HepG2 (cell line): ENCODE results near the gene TMEM198. TPM values are rescaled to one million over a fixed set of nuclear protein-coding genes. Genes with fewer than 3 reads are reported as not detected.

Experiments
- ASH2L ChIP-seq: fragments of 300-600, 200-600 bp; sonication (generic); IDR thresholded peaks from 2 replicates; pipeline ENCODE4 v1.7.0; 2017; ENCODE audit warnings: low read depth, mild to moderate bottlenecking, moderate library complexity, mixed read lengths, low read length; ENCODE audit not compliant: insufficient read length
- CHD4 ChIP-seq: fragments of 200-600 bp; sonication (generic); IDR thresholded peaks from 2 replicates; pipeline ENCODE4 v1.7.0; 2017; ENCODE audit warnings: mild to moderate bottlenecking, low read length, borderline replicate concordance
- ELF1 ChIP-seq: sonication (generic); formaldehyde crosslinking; IDR thresholded peaks from 2 replicates; pipeline ENCODE4 v1.4.0; 2020; ENCODE audit warnings: missing genetic modification reagents
- FOXC1 ChIP-seq: sonication (generic); formaldehyde crosslinking; IDR thresholded peaks from 2 replicates; pipeline ENCODE4 v1.8.0; 2022; ENCODE audit warnings: mild to moderate bottlenecking, missing genetic modification reagents, borderline replicate concordance
- JUNB ChIP-seq: sonication (generic); formaldehyde crosslinking; IDR thresholded peaks from 2 replicates; pipeline ENCODE4 v1.8.0; 2022; ENCODE audit warnings: missing genetic modification reagents, mild to moderate bottlenecking, borderline replicate concordance
- MIER2 ChIP-seq: IDR thresholded peaks from 2 replicates; pipeline ENCODE4 v1.6.1; 2016; ENCODE audit warnings: missing biosample characterization, missing genetic modification reagents
- NRL ChIP-seq: sonication (generic); formaldehyde crosslinking; IDR thresholded peaks from 2 replicates; pipeline ENCODE4 v1.5.0; 2020; ENCODE audit warnings: missing genetic modification reagents, mild to moderate bottlenecking, moderate library complexity, borderline replicate concordance
- PHF5A ChIP-seq: IDR thresholded peaks from one replicate; pipeline ENCODE4 v1.6.1; 2018; ENCODE audit warnings: low read depth, missing genetic modification reagents; ENCODE audit not compliant: unreplicated experiment
- SMARCC2 ChIP-seq: fragments of 450-650 bp; IDR thresholded peaks from 2 replicates; pipeline ENCODE4 v1.6.1; 2017; ENCODE audit warnings: antibody characterized with exemption, mild to moderate bottlenecking
- SP140L ChIP-seq: sonication (generic); formaldehyde crosslinking; IDR thresholded peaks from 2 replicates; pipeline ENCODE4 v1.4.0; 2020; ENCODE audit warnings: missing genetic modification reagents, borderline replicate concordance
- XBP1 ChIP-seq: sonication (generic); formaldehyde crosslinking; IDR thresholded peaks from 2 replicates; pipeline ENCODE4 v1.5.0; 2020; ENCODE audit warnings: missing genetic modification reagents
- XRCC5 ChIP-seq: fragments of 200-400 bp; formaldehyde crosslinking; optimal IDR thresholded peaks from 2 replicates; pipeline ENCODE3; 2017; ENCODE audit warnings: mild to moderate bottlenecking, low read length
- ZNF124 ChIP-seq: sonication (generic); formaldehyde crosslinking; IDR thresholded peaks from 2 replicates; pipeline ENCODE4 v1.4.0; 2020; ENCODE audit warnings: missing genetic modification reagents
- ZNF543 ChIP-seq: sonication (generic); formaldehyde crosslinking; IDR thresholded peaks from 2 replicates; pipeline ENCODE4 v1.4.0; 2020; ENCODE audit warnings: mild to moderate bottlenecking, missing genetic modification reagents
- polyA plus RNA-seq, 8 experiments: library from polyadenylated mRNA; depleted of rRNA in 3 of 8; stranded (reverse) in 7 of 8; unstranded in 1 of 8; fragments of >200 nt; fragmentation: Illumina TruSeq in 4 of 8; extraction: Trizol in 4 of 8; gene quantifications; 2 replicates each; pipeline versions ENCODE4 v1.2.1 to v1.2.3, GENCODE V29; 2011 to 2016; ENCODE audit warnings: low read depth in 4 of 8, missing spikeins in 1 of 8, mixed read lengths in 1 of 8; ENCODE audit not compliant: insufficient read depth in 1 of 8
- total RNA-seq, 5 experiments: library from RNA; depleted of rRNA; stranded (reverse); fragments of >200 nt; fragmentation: Illumina TruSeq; extraction: Trizol; gene quantifications; 2 replicates each; pipeline ENCODE4 v1.2.3, GENCODE V29; 2016; ENCODE audit warnings: low read depth in 1 of 5
- TF ChIP-seq, protein P1 (sequence below): sonication (generic); formaldehyde crosslinking; IDR thresholded peaks from 2 replicates; pipeline ENCODE4 v1.5.0; 2020; ENCODE audit warnings: missing genetic modification reagents
- TF ChIP-seq, protein P2 (sequence below): sonication (generic); formaldehyde crosslinking; IDR thresholded peaks from 2 replicates; pipeline ENCODE4 v1.5.0; 2020; ENCODE audit warnings: mild to moderate bottlenecking, missing genetic modification reagents, borderline replicate concordance
- TF ChIP-seq, protein P3 (sequence below): IDR thresholded peaks from 2 replicates; pipeline ENCODE4 v1.6.1; 2016
- TF ChIP-seq, protein P4 (sequence below): sonication (generic); formaldehyde crosslinking; IDR thresholded peaks from 2 replicates; pipeline ENCODE4 v1.4.0; 2020; ENCODE audit warnings: missing genetic modification reagents
- TF ChIP-seq, protein P5 (sequence below), 2 experiments: sonication (generic) in 1 of 2; formaldehyde crosslinking in 1 of 2; IDR thresholded peaks; 2 replicates each; pipeline versions ENCODE4 v1.4.0 to v1.6.1; 2016 to 2020; ENCODE audit warnings: borderline replicate concordance in 1 of 2, low read depth in 1 of 2, mild to moderate bottlenecking in 1 of 2, missing genetic modification reagents in 1 of 2

TMEM198 gene
- total and polyA plus RNA-seq, 2 of the 13 experiments (the other 11 are each of a cell fraction or from before 2014, with no cell fraction given): 17.3 to 23.5 TPM

DNA sequence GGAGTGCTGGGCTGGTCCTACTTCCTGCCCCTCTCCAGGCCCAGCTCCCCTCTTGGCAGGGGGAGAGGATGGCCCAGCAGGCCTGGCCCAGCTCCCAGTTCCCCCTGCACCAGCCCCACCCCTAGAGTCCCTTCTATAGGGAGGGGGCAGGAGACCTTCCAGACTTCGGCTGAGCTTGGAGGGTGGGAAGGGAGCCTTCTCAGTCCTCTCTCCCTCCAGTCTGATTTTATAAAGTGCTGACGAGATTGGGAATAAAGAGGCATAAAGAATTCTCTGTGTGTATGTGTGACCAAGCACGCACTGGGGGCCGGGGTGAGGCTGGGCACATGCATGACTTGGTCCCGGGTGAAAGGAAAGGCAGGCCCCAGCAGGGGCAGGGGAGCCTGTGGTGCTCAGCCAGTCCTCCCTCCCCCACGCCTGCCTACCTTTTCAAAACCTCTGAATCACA is 5.3 kb upstream of the TMEM198 start (continued):
- TF ChIP-seq ASH2L: no peak
- TF ChIP-seq XBP1 (CRISPR knock-in tag): no peak
- no peak for TF ChIP-seq FOXC1 (CRISPR knock-in tag)
- 0 out of 2 replicates have a peak, but pooled peaks have one; percentile 18 for TF ChIP-seq ZNF543
- no peak for TF ChIP-seq PHF5A (CRISPR knock-in tag)
- TF ChIP-seq, protein P1, sequence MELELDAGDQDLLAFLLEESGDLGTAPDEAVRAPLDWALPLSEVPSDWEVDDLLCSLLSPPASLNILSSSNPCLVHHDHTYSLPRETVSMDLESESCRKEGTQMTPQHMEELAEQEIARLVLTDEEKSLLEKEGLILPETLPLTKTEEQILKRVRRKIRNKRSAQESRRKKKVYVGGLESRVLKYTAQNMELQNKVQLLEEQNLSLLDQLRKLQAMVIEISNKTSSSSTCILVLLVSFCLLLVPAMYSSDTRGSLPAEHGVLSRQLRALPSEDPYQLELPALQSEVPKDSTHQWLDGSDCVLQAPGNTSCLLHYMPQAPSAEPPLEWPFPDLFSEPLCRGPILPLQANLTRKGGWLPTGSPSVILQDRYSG (CRISPR knock-in tag): no peak
- no peak for TF ChIP-seq SP140L (CRISPR knock-in tag)
- TF ChIP-seq SMARCC2: no peak
- TF ChIP-seq, protein P2, sequence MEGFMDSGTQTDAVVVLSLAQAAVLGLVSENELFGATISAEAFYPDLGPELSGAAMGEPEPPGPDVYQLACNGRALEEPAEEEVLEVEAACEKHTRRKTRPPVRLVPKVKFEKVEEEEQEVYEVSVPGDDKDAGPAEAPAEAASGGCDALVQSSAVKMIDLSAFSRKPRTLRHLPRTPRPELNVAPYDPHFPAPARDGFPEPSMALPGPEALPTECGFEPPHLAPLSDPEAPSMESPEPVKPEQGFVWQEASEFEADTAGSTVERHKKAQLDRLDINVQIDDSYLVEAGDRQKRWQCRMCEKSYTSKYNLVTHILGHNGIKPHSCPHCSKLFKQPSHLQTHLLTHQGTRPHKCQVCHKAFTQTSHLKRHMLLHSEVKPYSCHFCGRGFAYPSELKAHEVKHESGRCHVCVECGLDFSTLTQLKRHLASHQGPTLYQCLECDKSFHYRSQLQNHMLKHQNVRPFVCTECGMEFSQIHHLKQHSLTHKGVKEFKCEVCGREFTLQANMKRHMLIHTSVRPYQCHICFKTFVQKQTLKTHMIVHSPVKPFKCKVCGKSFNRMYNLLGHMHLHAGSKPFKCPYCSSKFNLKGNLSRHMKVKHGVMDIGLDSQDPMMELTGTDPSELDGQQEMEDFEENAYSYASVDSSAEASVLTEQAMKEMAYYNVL: 0 out of 2 replicates have a peak, but pooled peaks have one; percentile 38
- TF ChIP-seq NRL (CRISPR knock-in tag): 0 out of 2 replicates have a peak, but pooled peaks have one; percentile 5
- no peak for TF ChIP-seq XRCC5
- TF ChIP-seq CHD4: no peak
- TF ChIP-seq, protein P3, sequence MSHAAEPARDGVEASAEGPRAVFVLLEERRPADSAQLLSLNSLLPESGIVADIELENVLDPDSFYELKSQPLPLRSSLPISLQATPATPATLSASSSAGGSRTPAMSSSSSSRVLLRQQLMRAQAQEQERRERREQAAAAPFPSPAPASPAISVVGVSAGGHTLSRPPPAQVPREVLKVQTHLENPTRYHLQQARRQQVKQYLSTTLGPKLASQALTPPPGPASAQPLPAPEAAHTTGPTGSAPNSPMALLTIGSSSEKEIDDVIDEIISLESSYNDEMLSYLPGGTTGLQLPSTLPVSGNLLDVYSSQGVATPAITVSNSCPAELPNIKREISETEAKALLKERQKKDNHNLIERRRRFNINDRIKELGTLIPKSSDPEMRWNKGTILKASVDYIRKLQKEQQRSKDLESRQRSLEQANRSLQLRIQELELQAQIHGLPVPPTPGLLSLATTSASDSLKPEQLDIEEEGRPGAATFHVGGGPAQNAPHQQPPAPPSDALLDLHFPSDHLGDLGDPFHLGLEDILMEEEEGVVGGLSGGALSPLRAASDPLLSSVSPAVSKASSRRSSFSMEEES: no peak
- TF ChIP-seq, protein P4, sequence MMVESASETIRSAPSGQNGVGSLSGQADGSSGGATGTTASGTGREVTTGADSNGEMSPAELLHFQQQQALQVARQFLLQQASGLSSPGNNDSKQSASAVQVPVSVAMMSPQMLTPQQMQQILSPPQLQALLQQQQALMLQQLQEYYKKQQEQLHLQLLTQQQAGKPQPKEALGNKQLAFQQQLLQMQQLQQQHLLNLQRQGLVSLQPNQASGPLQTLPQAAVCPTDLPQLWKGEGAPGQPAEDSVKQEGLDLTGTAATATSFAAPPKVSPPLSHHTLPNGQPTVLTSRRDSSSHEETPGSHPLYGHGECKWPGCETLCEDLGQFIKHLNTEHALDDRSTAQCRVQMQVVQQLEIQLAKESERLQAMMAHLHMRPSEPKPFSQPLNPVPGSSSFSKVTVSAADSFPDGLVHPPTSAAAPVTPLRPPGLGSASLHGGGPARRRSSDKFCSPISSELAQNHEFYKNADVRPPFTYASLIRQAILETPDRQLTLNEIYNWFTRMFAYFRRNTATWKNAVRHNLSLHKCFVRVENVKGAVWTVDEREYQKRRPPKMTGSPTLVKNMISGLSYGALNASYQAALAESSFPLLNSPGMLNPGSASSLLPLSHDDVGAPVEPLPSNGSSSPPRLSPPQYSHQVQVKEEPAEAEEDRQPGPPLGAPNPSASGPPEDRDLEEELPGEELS: 0 out of 2 replicates have a peak, but pooled peaks have one; percentile 2
- no peak for TF ChIP-seq ELF1
- TF ChIP-seq MIER2 (CRISPR knock-in tag): no peak
- no peak for TF ChIP-seq JUNB (CRISPR knock-in tag)
- no peak for TF ChIP-seq ZNF124 (CRISPR knock-in tag)
- TF ChIP-seq, protein P5, sequence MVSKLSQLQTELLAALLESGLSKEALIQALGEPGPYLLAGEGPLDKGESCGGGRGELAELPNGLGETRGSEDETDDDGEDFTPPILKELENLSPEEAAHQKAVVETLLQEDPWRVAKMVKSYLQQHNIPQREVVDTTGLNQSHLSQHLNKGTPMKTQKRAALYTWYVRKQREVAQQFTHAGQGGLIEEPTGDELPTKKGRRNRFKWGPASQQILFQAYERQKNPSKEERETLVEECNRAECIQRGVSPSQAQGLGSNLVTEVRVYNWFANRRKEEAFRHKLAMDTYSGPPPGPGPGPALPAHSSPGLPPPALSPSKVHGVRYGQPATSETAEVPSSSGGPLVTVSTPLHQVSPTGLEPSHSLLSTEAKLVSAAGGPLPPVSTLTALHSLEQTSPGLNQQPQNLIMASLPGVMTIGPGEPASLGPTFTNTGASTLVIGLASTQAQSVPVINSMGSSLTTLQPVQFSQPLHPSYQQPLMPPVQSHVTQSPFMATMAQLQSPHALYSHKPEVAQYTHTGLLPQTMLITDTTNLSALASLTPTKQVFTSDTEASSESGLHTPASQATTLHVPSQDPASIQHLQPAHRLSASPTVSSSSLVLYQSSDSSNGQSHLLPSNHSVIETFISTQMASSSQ (IDR thresholded peaks at IDR 0.05; ENCODE audit: low read depth): no peak
- TF ChIP-seq, protein P5 (CRISPR knock-in tag; IDR thresholded peaks at IDR 0.05; ENCODE audit: borderline replicate concordance): 0 out of 2 replicates have a peak, but pooled peaks have one; percentile 45
